IgD-negative memory B cell (primary cell): Measurements from ENCODE around the gene MCF2L. TPM values are rescaled to one million over a fixed set of nuclear protein-coding genes. Genes with fewer than 3 reads are reported as not detected.
"Not testable (repeated sequence)": the region's sequence is repeated elsewhere in the genome, so short reads cannot be mapped to it uniquely, and the experiment has no call there.

Source experiments
- H3K27ac Mint-ChIP-seq, 3 donors: one replicate each; pipeline ENCODE4 v1.8.0; 2020 to 2022; ENCODE audit warnings: mild to moderate bottlenecking in 3 of 3, mixed read lengths in 3 of 3, moderate library complexity in 1 of 3
- H3K27me3 Mint-ChIP-seq: one replicate; pipeline ENCODE4 v1.8.0; 2021; ENCODE audit warnings: mixed read lengths
- H3K36me3 Mint-ChIP-seq: one replicate; pipeline ENCODE4 v1.8.0; 2020; ENCODE audit warnings: mild to moderate bottlenecking, mixed read lengths
- H3K4me1 Mint-ChIP-seq, 3 donors: one replicate each; pipeline ENCODE4 v1.8.0; 2020 to 2022; ENCODE audit warnings: mixed read lengths in 3 of 3, mild to moderate bottlenecking in 1 of 3
- H3K4me3 Mint-ChIP-seq, 4 donors: one replicate each; pipeline ENCODE4 v1.8.0; 2020 to 2022; ENCODE audit warnings: mild to moderate bottlenecking in 4 of 4, mixed read lengths in 4 of 4, moderate library complexity in 3 of 4
- H3K9me3 Mint-ChIP-seq, 3 donors: one replicate each; pipeline ENCODE4 v1.8.0; 2020 to 2021; ENCODE audit warnings: mixed read lengths in 3 of 3, mild to moderate bottlenecking in 1 of 3
- polyA plus RNA-seq: library from polyadenylated mRNA; unstranded; fragments of 300-500 nt; fragmentation: Illumina TruSeq; gene quantifications from one replicate; pipeline ENCODE4 v1.2.3, GENCODE V29; 2021

The MCF2L gene
- polyA plus RNA-seq, 1 donor from 2014 or later, result 1.7 TPM

GRCh38 chr13:113051641-113052040, 82.6 kb downstream of the MCF2L start:
- no peaks in the 10 kb centered on the region for H3K9me3 Mint-ChIP-seq
- H3K27ac Mint-ChIP-seq, result no peak overlapping the region
- H3K4me1 Mint-ChIP-seq, result peaks cover 0 to 2% (median 0%) of the 10 kb centered on the region in 3 donors

GRCh38 chr13:113052206-113052605, 83.2 kb downstream of the MCF2L start:
- peaks cover 2% of the 10 kb centered on the region for H3K36me3 Mint-ChIP-seq
- H3K27me3 Mint-ChIP-seq, result no peaks in the 10 kb centered on the region
- H3K4me3 Mint-ChIP-seq, result no peak overlapping the region
- H3K4me1 Mint-ChIP-seq, result peaks cover 0 to 2% (median 0%) of the 10 kb centered on the region in 3 donors
- no peaks in the 10 kb centered on the region for H3K9me3 Mint-ChIP-seq
- no peak overlapping the region for H3K27ac Mint-ChIP-seq

More at GRCh38 chr13:113051641-113052040, 82.6 kb downstream of the MCF2L start:
- Mint-ChIP-seq H3K36me3 (peaks cover 2% of the 10 kb centered on the region), H3K27me3 (no peaks in the 10 kb centered on the region), H3K4me3 (no peak overlapping the region)

GRCh38 chr13:113052971-113053370, 84.0 kb downstream of the MCF2L start:
- no peak overlapping the region for H3K27ac Mint-ChIP-seq
- H3K4me3 Mint-ChIP-seq, result no peak overlapping the region
- peaks cover 0 to 2% (median 0%) of the 10 kb centered on the region in 3 donors for H3K4me1 Mint-ChIP-seq
- no peaks in the 10 kb centered on the region for H3K9me3 Mint-ChIP-seq
- H3K36me3 Mint-ChIP-seq, result peaks cover 2% of the 10 kb centered on the region
- H3K27me3 Mint-ChIP-seq, result no peaks in the 10 kb centered on the region

- Mint-ChIP-seq H3K27me3 (no peaks in the 10 kb centered on the region), H3K9me3 (no peaks in the 10 kb centered on the region), H3K27ac (no peak overlapping the region), H3K4me1 (peaks cover 0 to 2% (median 0%) of the 10 kb centered on the region in 3 donors), H3K36me3 (peaks cover 2% of the 10 kb centered on the region), H3K4me3 (no peak overlapping the region)
These were observed 84.4 kb downstream of the MCF2L start for GRCh38 chr13:113053376-113053775.

- no peak overlapping the region for H3K4me3 Mint-ChIP-seq
- no peak overlapping the region for H3K27ac Mint-ChIP-seq
- H3K9me3 Mint-ChIP-seq, result no peaks in the 10 kb centered on the region
- peaks cover 2% of the 10 kb centered on the region for H3K36me3 Mint-ChIP-seq
- no peaks in the 10 kb centered on the region for H3K27me3 Mint-ChIP-seq
- H3K4me1 Mint-ChIP-seq, result peaks cover 0 to 2% (median 0%) of the 10 kb centered on the region in 3 donors
These were observed 85.0 kb downstream of the MCF2L start for GRCh38 chr13:113053801-113054604.

- Mint-ChIP-seq H3K4me1 (peaks cover 0 to 2% (median 0%) of the 10 kb centered on the region in 3 donors), H3K27me3 (no peaks in the 10 kb centered on the region)
These were observed 88.1 kb downstream of the MCF2L start for GRCh38 chr13:113057084-113057483.

GRCh38 chr13:113057559-113057958, 88.5 kb downstream of the MCF2L start:
- not testable (repeated sequence) for H3K4me1 Mint-ChIP-seq, H3K9me3 Mint-ChIP-seq, H3K27me3 Mint-ChIP-seq, H3K4me3 Mint-ChIP-seq, H3K27ac Mint-ChIP-seq, H3K36me3 Mint-ChIP-seq

More at GRCh38 chr13:113057084-113057483, 88.1 kb downstream of the MCF2L start:
- H3K9me3 Mint-ChIP-seq, result no peaks in the 10 kb centered on the region
- H3K27ac Mint-ChIP-seq, result no peak overlapping the region
- H3K4me3 Mint-ChIP-seq, result no peak overlapping the region
- peaks cover 4% of the 10 kb centered on the region for H3K36me3 Mint-ChIP-seq

- Mint-ChIP-seq H3K27ac (no peak overlapping the region), H3K4me1 (no peaks in the 10 kb centered on the region), H3K27me3 (no peaks in the 10 kb centered on the region), H3K36me3 (peaks cover 2% of the 10 kb centered on the region), H3K4me3 (no peak overlapping the region), H3K9me3 (no peaks in the 10 kb centered on the region)
These were observed 89.3 kb downstream of the MCF2L start for GRCh38 chr13:113058129-113058987.

GRCh38 chr13:113058988-113059850, 90.2 kb downstream of the MCF2L start:
- Mint-ChIP-seq H3K4me3 (no peak overlapping the region), H3K36me3 (peaks cover 2% of the 10 kb centered on the region), H3K9me3 (no peaks in the 10 kb centered on the region), H3K4me1 (no peaks in the 10 kb centered on the region), H3K27me3 (no peaks in the 10 kb centered on the region), H3K27ac (no peak overlapping the region)

GRCh38 chr13:113059891-113060290, 90.9 kb downstream of the MCF2L start:
- no peak overlapping the region for H3K4me3 Mint-ChIP-seq
- H3K27ac Mint-ChIP-seq, result no peak overlapping the region
- peaks cover 2% of the 10 kb centered on the region for H3K36me3 Mint-ChIP-seq
- no peaks in the 10 kb centered on the region for H3K27me3 Mint-ChIP-seq
- H3K9me3 Mint-ChIP-seq, result no peaks in the 10 kb centered on the region
- H3K4me1 Mint-ChIP-seq, result no peaks in the 10 kb centered on the region

GRCh38 chr13:113060557-113061270, 91.7 kb downstream of the MCF2L start:
- Mint-ChIP-seq H3K4me3 (no peak overlapping the region), H3K4me1 (no peaks in the 10 kb centered on the region), H3K9me3 (no peaks in the 10 kb centered on the region), H3K36me3 (peaks cover 2% of the 10 kb centered on the region), H3K27ac (no peak overlapping the region), H3K27me3 (no peaks in the 10 kb centered on the region)

- peaks cover 2% of the 10 kb centered on the region for H3K36me3 Mint-ChIP-seq
- H3K27ac Mint-ChIP-seq, result no peak overlapping the region
- H3K4me3 Mint-ChIP-seq, result no peak overlapping the region
These were observed 92.2 kb downstream of the MCF2L start for GRCh38 chr13:113061271-113061625.

GRCh38 chr13:113061796-113062425, 92.9 kb downstream of the MCF2L start:
- H3K9me3 Mint-ChIP-seq, result no peaks in the 10 kb centered on the region
- no peaks in the 10 kb centered on the region for H3K27me3 Mint-ChIP-seq
- no peaks in the 10 kb centered on the region for H3K4me1 Mint-ChIP-seq
- H3K4me3 Mint-ChIP-seq, result no peak overlapping the region
- peaks cover 2% of the 10 kb centered on the region for H3K36me3 Mint-ChIP-seq
- H3K27ac Mint-ChIP-seq, result no peak overlapping the region

More at GRCh38 chr13:113061271-113061625, 92.2 kb downstream of the MCF2L start:
- Mint-ChIP-seq H3K9me3 (no peaks in the 10 kb centered on the region), H3K4me1 (no peaks in the 10 kb centered on the region), H3K27me3 (no peaks in the 10 kb centered on the region)

- no peaks in the 10 kb centered on the region for H3K4me1 Mint-ChIP-seq
- no peaks in the 10 kb centered on the region for H3K9me3 Mint-ChIP-seq
- H3K4me3 Mint-ChIP-seq, result no peak overlapping the region
- H3K36me3 Mint-ChIP-seq, result peaks cover 2% of the 10 kb centered on the region
- H3K27me3 Mint-ChIP-seq, result no peaks in the 10 kb centered on the region
- no peak overlapping the region for H3K27ac Mint-ChIP-seq
These were observed 93.7 kb downstream of the MCF2L start for GRCh38 chr13:113062691-113063090.
